ENCODE data around the gene SMIM20.

Gene SMIM20

DNA sequence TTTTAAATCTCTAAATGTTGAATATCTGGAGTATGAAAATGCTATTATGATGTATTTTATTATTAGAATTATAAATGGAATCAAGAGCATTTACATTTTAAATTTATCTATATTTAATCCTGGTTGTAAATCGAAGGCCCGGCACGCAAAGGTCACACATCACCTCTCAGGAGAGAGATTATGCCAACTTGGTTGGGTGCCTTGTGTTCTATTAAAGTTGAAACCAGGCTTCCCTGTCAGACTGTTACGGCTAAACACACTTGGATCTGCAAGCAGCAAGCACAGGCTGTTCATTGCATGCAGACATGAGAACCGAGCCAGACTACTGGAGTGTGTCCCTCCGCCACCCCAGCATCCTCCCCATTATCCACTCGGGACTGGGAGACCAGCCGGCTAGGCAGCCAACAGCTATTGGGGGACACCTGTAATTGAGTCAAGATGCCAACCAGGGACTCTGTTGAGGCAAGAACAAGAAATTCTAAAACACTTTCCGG lies 34.9 kb upstream of the SMIM20 start:
- no peaks in the 10 kb centered on the region for H3K4me1 ChIP-seq (ENCODE audit: control insufficient read depth, insufficient read depth, low read length)
- no peaks in the 10 kb centered on the region for H3K9me3 ChIP-seq (ENCODE audit: control insufficient read depth, low read length)
- no peak overlapping the region for H3K27ac ChIP-seq (ENCODE audit: insufficient read depth, low read depth, low read length, poor library complexity, severe bottlenecking)
- H3K27me3 ChIP-seq (ENCODE audit: control insufficient read depth, insufficient read depth, low read length, poor library complexity, severe bottlenecking) = no peaks in the 10 kb centered on the region
- H3K4me3 ChIP-seq (ENCODE audit: insufficient read depth, low read depth, low read length) = no peak overlapping the region
- no peaks in the 10 kb centered on the region for H3K36me3 ChIP-seq (ENCODE audit: control insufficient read depth, insufficient read depth, low read length)
- 84 to 91% methylated on average over 9 of the region's 9 CpGs for WGBS, 2 experiments

DNA sequence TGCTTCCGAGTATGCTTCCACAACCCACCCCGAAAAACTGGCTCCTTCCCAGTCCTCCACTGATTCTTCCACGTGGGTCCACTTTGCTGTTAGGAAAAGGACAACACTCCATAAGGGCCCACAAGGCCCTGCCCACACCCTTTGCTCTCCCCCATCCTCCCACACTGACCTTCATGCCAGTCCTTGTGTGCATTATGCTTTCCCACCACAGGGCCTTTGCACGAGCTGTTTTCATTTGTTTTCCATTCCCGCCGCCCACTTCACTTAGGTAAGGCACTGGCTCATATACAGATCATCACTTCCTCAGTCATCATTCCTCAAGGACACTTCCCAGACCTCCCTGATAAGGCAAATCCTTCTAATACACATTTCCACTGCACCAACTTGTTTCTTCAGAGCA lies 34.4 kb upstream of the SMIM20 start:
- WGBS, 2 experiments = 95% methylated on average over 6 of the region's 6 CpGs
- Histone ChIP-seq H3K4me1 (ENCODE audit: control insufficient read depth, insufficient read depth, low read length) (no peaks in the 10 kb centered on the region), H3K27me3 (ENCODE audit: control insufficient read depth, insufficient read depth, low read length, poor library complexity, severe bottlenecking) (no peaks in the 10 kb centered on the region), H3K9me3 (ENCODE audit: control insufficient read depth, low read length) (no peaks in the 10 kb centered on the region), H3K36me3 (ENCODE audit: control insufficient read depth, insufficient read depth, low read length) (no peaks in the 10 kb centered on the region), H3K4me3 (ENCODE audit: insufficient read depth, low read depth, low read length) (no peak overlapping the region), H3K27ac (ENCODE audit: insufficient read depth, low read depth, low read length, poor library complexity, severe bottlenecking) (no peak overlapping the region)

- no peak overlapping the region for H3K4me3 ChIP-seq (ENCODE audit: insufficient read depth, low read depth, low read length)
- 92% methylated on average over 7 of the region's 7 CpGs for WGBS, 2 experiments
- H3K27me3 ChIP-seq (ENCODE audit: control insufficient read depth, insufficient read depth, low read length, poor library complexity, severe bottlenecking) = no peaks in the 10 kb centered on the region
- no peaks in the 10 kb centered on the region for H3K4me1 ChIP-seq (ENCODE audit: control insufficient read depth, insufficient read depth, low read length)
- no peaks in the 10 kb centered on the region for H3K36me3 ChIP-seq (ENCODE audit: control insufficient read depth, insufficient read depth, low read length)
- no peaks in the 10 kb centered on the region for H3K9me3 ChIP-seq (ENCODE audit: control insufficient read depth, low read length)
- no peak overlapping the region for H3K27ac ChIP-seq (ENCODE audit: insufficient read depth, low read depth, low read length, poor library complexity, severe bottlenecking)
Observed at GRCh38 chr4:25879991-25880651, 33.9 kb upstream of the SMIM20 start.

DNA sequence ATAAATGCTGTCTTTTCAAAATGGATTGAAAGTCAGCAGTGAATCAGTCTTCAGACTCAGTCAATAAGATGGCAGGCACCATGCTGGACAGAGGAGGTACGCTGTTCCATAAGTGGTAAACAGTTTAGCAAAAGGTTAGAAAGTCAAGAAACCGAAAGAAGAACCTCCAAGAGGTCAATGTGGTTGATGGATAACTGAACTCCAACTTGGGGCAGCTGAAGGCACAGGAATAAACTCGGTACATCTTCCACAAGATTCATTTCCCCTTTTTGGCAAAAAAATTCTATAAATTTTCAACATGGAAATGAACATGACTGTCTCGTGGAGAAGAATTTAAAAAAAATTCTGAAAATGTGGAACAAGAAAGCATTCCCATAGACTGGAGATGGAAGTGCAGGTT lies 32.8 kb upstream of the SMIM20 start:
- H3K27ac ChIP-seq (ENCODE audit: insufficient read depth, low read depth, low read length, poor library complexity, severe bottlenecking) = no peak overlapping the region
- no peaks in the 10 kb centered on the region for H3K36me3 ChIP-seq (ENCODE audit: control insufficient read depth, insufficient read depth, low read length)
- H3K4me3 ChIP-seq (ENCODE audit: insufficient read depth, low read depth, low read length) = no peak overlapping the region
- WGBS, 2 experiments = 85 to 93% methylated on average over 4 of the region's 4 CpGs
- no peaks in the 10 kb centered on the region for H3K27me3 ChIP-seq (ENCODE audit: control insufficient read depth, insufficient read depth, low read length, poor library complexity, severe bottlenecking)
- no peaks in the 10 kb centered on the region for H3K9me3 ChIP-seq (ENCODE audit: control insufficient read depth, low read length)
- H3K4me1 ChIP-seq (ENCODE audit: control insufficient read depth, insufficient read depth, low read length) = no peaks in the 10 kb centered on the region

DNA sequence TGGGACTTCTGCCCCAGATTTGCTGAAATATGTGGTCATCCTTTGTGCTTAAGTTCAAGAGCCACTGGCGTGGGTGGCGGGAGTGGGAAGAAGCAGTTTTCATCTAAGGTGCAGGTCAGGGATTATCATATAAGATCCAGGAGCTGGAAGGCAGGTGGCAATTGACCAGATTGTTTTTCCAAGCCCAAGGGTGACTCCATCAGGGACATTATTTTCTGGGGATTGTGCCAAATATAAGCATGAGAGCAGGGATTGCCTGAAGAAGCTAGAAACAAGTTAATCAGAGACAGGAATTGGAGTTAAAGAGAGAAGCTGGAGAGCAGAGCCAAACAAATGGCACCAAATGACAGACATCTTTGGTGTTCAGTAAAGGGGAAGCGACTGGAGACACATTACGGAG lies 31.8 kb upstream of the SMIM20 start:
- H3K4me1 ChIP-seq (ENCODE audit: control insufficient read depth, insufficient read depth, low read length) = no peaks in the 10 kb centered on the region
- no peak overlapping the region for H3K27ac ChIP-seq (ENCODE audit: insufficient read depth, low read depth, low read length, poor library complexity, severe bottlenecking)
- H3K36me3 ChIP-seq (ENCODE audit: control insufficient read depth, insufficient read depth, low read length) = no peaks in the 10 kb centered on the region
- no peak overlapping the region for H3K4me3 ChIP-seq (ENCODE audit: insufficient read depth, low read depth, low read length)
- no peaks in the 10 kb centered on the region for H3K9me3 ChIP-seq (ENCODE audit: control insufficient read depth, low read length)
- H3K27me3 ChIP-seq (ENCODE audit: control insufficient read depth, insufficient read depth, low read length, poor library complexity, severe bottlenecking) = no peaks in the 10 kb centered on the region
- 95 to 96% methylated on average over 4 of the region's 4 CpGs for WGBS, 2 experiments

DNA sequence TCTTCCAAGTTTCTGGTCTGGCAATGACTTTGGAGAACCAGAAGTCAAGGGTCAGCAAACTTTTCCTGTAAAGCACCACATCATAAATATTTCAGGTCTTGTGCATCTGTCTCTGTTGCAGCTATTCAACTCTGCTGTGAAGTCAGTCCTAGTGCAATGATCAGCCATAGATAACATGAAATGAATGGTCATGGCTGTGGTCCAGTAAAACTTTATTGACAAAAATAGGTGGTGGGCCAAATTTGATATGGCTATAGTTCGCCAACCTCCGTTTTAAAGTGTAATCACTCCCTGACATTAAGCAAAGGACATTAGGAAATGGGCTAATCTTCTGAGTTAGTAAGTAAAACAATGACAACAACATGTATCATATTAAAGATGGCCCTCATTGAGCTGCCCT lies 30.5 kb upstream of the SMIM20 start:
- 91 to 96% methylated on average over 2 of the region's 2 CpGs for WGBS, 2 experiments
- H3K27me3 ChIP-seq (ENCODE audit: control insufficient read depth, insufficient read depth, low read length, poor library complexity, severe bottlenecking) = no peaks in the 10 kb centered on the region
- no peaks in the 10 kb centered on the region for H3K9me3 ChIP-seq (ENCODE audit: control insufficient read depth, low read length)
- no peak overlapping the region for H3K4me3 ChIP-seq (ENCODE audit: insufficient read depth, low read depth, low read length)
- no peaks in the 10 kb centered on the region for H3K36me3 ChIP-seq (ENCODE audit: control insufficient read depth, insufficient read depth, low read length)
- H3K4me1 ChIP-seq (ENCODE audit: control insufficient read depth, insufficient read depth, low read length) = no peaks in the 10 kb centered on the region
- H3K27ac ChIP-seq (ENCODE audit: insufficient read depth, low read depth, low read length, poor library complexity, severe bottlenecking) = no peak overlapping the region

DNA sequence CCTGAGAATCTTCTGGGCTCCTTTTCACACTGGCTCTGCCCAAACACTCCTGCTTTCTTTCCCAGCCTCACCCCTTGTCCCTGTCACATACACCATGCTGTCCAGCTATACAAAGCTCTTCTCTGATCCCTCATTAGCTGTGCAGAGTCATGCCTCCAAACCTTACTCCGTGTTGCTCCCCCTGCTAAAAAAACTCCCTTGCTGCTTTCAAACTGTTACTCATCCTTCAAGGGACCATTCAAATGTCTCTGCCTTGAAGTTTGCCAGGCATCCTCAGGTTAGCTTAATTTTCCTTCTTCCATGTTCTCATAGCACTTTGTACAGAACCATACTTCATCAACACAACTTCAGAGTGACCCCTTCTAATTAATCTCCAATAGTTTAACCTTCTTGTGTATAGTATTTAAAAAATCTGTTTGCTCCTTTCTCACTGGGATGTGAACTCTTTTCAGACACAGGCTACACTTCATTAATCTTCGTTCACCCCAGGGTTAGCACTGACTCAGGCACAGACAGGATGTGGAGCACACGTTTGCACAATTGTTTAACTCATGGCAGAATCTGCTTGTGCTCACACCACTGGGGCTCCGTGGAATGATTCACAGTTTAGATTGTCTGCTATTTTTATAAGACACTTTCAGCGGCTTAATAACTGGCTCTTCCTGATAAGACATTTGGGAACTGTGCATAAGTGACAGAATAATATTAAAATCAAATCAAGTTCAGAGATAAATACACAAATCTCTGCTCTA lies 29.8 kb upstream of the SMIM20 start:
- Histone ChIP-seq H3K27ac (ENCODE audit: insufficient read depth, low read depth, low read length, poor library complexity, severe bottlenecking) (no peak overlapping the region), H3K4me3 (ENCODE audit: insufficient read depth, low read depth, low read length) (no peak overlapping the region), H3K9me3 (ENCODE audit: control insufficient read depth, low read length) (no peaks in the 10 kb centered on the region), H3K36me3 (ENCODE audit: control insufficient read depth, insufficient read depth, low read length) (no peaks in the 10 kb centered on the region), H3K4me1 (ENCODE audit: control insufficient read depth, insufficient read depth, low read length) (no peaks in the 10 kb centered on the region), H3K27me3 (ENCODE audit: control insufficient read depth, insufficient read depth, low read length, poor library complexity, severe bottlenecking) (no peaks in the 10 kb centered on the region)
- WGBS, 2 experiments = 86 to 89% methylated on average over 5 of the region's 5 CpGs

GRCh38 chr4:25888781-25889180 lies 25.2 kb upstream of the SMIM20 start:
- H3K9me3 ChIP-seq (ENCODE audit: control insufficient read depth, low read length) = no peaks in the 10 kb centered on the region

DNA sequence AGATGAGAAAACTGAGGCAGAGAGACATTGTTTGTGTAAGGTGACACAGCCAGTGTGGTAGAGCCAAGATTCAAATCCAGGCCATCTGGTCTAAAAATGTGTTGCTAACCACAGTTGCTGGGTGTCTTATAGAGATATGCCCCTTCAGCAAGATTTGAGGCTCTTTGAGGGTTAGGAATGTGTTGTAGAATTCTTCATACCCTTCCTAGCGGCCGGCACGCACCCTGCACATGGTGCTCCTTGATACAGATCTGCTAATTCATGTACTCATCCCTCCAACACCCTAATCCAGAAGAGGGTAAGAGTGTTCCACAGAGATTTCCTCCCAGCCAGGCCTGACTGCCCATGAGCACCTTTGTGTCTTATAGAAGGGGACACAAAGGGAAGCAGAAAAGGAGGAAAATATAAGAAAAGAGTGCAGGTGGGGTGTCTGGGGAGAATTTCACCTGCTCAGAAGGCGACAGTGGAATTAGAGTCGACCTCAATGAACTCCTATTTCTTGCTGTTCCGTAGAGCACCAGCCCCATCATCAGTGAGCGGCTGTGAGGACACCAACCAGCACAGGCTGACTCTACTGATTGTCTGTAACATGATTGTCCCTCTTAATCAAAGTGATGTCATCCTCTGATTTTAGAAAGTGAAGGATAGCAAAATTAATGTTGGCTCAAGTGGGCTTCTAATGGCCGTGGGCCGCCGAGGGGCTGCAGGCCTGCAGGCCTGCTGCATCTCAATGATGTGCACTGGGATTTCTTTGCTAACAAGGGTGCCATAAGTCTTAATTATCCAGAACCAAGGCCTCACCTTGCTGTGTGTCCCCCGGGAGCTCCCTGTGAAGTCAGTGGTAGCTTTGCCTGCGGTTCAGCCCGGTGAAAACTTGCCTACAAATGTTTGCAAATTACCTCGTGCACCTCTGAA lies 24.2 kb upstream of the SMIM20 start:
- Histone ChIP-seq H3K4me1 (ENCODE audit: control insufficient read depth, insufficient read depth, low read length) (peaks cover 15% of the 10 kb centered on the region), H3K9me3 (ENCODE audit: control insufficient read depth, low read length) (no peaks in the 10 kb centered on the region), H3K36me3 (ENCODE audit: control insufficient read depth, insufficient read depth, low read length) (no peaks in the 10 kb centered on the region), H3K27ac (ENCODE audit: insufficient read depth, low read depth, low read length, poor library complexity, severe bottlenecking) (no peak overlapping the region), H3K27me3 (ENCODE audit: control insufficient read depth, insufficient read depth, low read length, poor library complexity, severe bottlenecking) (no peaks in the 10 kb centered on the region), H3K4me3 (ENCODE audit: insufficient read depth, low read depth, low read length) (no peak overlapping the region)
- WGBS, 2 experiments = 88 to 89% methylated on average over 11 to 14 of the region's 14 CpGs

More at GRCh38 chr4:25888781-25889180, 25.2 kb upstream of the SMIM20 start:
- Histone ChIP-seq H3K4me3 (ENCODE audit: insufficient read depth, low read depth, low read length) (no peak overlapping the region), H3K27ac (ENCODE audit: insufficient read depth, low read depth, low read length, poor library complexity, severe bottlenecking) (no peak overlapping the region), H3K27me3 (ENCODE audit: control insufficient read depth, insufficient read depth, low read length, poor library complexity, severe bottlenecking) (no peaks in the 10 kb centered on the region), H3K36me3 (ENCODE audit: control insufficient read depth, insufficient read depth, low read length) (no peaks in the 10 kb centered on the region), H3K4me1 (ENCODE audit: control insufficient read depth, insufficient read depth, low read length) (peaks cover 15% of the 10 kb centered on the region)

All from ectodermal cell (in vitro differentiated cells).